KMS-11 (cell line): ENCODE results near the gene ONECUT3.

Source experiments
- H2AFZ ChIP-seq: fragments of 200-600 bp; sonication (generic); 2 replicates; pipeline ENCODE4 v1.6.1; 2016; ENCODE audit warnings: antibody characterized with exemption, mixed run types, low read depth
- H3K27ac ChIP-seq: fragments of 200-600 bp; sonication (generic); 2 replicates; pipeline ENCODE4 v1.6.1; 2016; ENCODE audit warnings: mild to moderate bottlenecking, mixed run types
- H3K27me3 ChIP-seq: fragments of 200-600 bp; sonication (generic); 2 replicates; pipeline ENCODE4 v1.6.1; 2017; ENCODE audit warnings: mild to moderate bottlenecking, low read depth, mixed run types, moderate library complexity; ENCODE audit not compliant: insufficient read depth
- H3K36me3 ChIP-seq: fragments of 200-600 bp; sonication (generic); 2 replicates; pipeline ENCODE4 v1.6.1; 2017; ENCODE audit warnings: mild to moderate bottlenecking, mixed run types; ENCODE audit not compliant: insufficient read depth
- H3K4me1 ChIP-seq: fragments of 200-600 bp; sonication (generic); 2 replicates; pipeline ENCODE4 v1.6.1; 2016; ENCODE audit warnings: mild to moderate bottlenecking, low read depth, mixed run types; ENCODE audit not compliant: poor library complexity, severe bottlenecking
- H3K4me2 ChIP-seq: fragments of 200-600 bp; sonication (generic); 2 replicates; pipeline ENCODE4 v1.7.0; 2016; ENCODE audit warnings: mild to moderate bottlenecking, mixed run types
- H3K4me3 ChIP-seq: fragments of 200-600 bp; sonication (generic); IDR thresholded peaks from 2 replicates; pipeline ENCODE4 v1.6.1; 2017; ENCODE audit warnings: low read depth, low read length, mixed read lengths; ENCODE audit not compliant: insufficient read depth
- H3K79me2 ChIP-seq: fragments of 200-600 bp; sonication (generic); 2 replicates; pipeline ENCODE4 v1.6.1; 2016; ENCODE audit warnings: low read depth, mixed run types; ENCODE audit not compliant: insufficient read depth
- H3K9ac ChIP-seq: fragments of 200-600 bp; sonication (generic); 2 replicates; pipeline ENCODE4 v1.6.1; 2016; ENCODE audit warnings: mild to moderate bottlenecking, mixed run types
- H4K20me1 ChIP-seq: fragments of 200-600 bp; sonication (generic); 2 replicates; pipeline ENCODE4 v1.6.1; 2016; ENCODE audit warnings: mild to moderate bottlenecking, mixed run types; ENCODE audit not compliant: insufficient read depth
- TF ChIP-seq, protein P1 (sequence below): fragments of 200-600 bp; sonication (generic); conservative IDR thresholded peaks from 2 replicates; pipeline ENCODE4 v1.6.1; 2017; ENCODE audit warnings: low read depth, mild to moderate bottlenecking, antibody characterized with exemption, low read length, moderate library complexity, mixed read lengths

The ONECUT3 gene

DNA sequence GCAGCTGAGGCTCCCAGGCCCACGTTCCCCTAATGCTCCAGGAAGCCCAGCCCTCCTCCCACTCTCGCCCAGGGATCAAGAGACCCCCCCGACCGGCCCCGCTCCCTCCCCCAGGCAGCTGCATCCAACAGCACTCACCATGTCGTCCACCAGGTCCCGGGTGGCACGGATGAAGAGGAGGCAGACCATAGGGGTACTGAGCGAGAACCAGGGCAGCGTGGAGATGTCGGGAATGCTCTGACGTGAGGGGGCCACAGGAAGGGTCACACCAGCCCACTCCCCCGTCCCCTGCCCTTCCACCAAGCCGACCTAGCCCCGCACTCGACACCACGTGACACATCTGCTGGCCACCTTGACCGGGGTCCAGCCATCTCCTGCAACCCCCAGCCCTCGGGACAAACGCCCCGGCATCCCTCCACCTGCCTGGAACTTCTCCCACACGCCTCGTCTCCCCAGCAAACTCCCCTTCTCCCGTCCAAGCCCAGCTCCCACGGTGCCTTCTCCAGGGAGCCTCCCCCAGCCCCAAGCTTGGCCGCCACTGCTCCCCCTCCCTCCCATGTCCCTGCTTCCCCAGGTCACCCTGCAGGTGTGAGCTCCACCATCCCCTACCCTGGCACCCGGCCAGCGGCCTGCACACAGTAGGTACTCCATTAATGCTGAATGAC lies 53.9 kb downstream of the ONECUT3 start:
- TF ChIP-seq, protein P1, sequence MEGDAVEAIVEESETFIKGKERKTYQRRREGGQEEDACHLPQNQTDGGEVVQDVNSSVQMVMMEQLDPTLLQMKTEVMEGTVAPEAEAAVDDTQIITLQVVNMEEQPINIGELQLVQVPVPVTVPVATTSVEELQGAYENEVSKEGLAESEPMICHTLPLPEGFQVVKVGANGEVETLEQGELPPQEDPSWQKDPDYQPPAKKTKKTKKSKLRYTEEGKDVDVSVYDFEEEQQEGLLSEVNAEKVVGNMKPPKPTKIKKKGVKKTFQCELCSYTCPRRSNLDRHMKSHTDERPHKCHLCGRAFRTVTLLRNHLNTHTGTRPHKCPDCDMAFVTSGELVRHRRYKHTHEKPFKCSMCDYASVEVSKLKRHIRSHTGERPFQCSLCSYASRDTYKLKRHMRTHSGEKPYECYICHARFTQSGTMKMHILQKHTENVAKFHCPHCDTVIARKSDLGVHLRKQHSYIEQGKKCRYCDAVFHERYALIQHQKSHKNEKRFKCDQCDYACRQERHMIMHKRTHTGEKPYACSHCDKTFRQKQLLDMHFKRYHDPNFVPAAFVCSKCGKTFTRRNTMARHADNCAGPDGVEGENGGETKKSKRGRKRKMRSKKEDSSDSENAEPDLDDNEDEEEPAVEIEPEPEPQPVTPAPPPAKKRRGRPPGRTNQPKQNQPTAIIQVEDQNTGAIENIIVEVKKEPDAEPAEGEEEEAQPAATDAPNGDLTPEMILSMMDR, result no peak
- Histone ChIP-seq H2AFZ (no peak overlapping the region), H3K79me2 (no peaks in the 10 kb centered on the region), H3K36me3 (no peaks in the 10 kb centered on the region), H4K20me1 (no peaks in the 10 kb centered on the region), H3K4me2 (no peak overlapping the region), H3K4me3 (no peak overlapping the region), H3K27me3 (peaks cover 42% of the 10 kb centered on the region; the same call in 1 of the 2 replicates), H3K27ac (no peak overlapping the region), H3K4me1 (peaks cover 7% of the 10 kb centered on the region), H3K9ac (no peak overlapping the region)

DNA sequence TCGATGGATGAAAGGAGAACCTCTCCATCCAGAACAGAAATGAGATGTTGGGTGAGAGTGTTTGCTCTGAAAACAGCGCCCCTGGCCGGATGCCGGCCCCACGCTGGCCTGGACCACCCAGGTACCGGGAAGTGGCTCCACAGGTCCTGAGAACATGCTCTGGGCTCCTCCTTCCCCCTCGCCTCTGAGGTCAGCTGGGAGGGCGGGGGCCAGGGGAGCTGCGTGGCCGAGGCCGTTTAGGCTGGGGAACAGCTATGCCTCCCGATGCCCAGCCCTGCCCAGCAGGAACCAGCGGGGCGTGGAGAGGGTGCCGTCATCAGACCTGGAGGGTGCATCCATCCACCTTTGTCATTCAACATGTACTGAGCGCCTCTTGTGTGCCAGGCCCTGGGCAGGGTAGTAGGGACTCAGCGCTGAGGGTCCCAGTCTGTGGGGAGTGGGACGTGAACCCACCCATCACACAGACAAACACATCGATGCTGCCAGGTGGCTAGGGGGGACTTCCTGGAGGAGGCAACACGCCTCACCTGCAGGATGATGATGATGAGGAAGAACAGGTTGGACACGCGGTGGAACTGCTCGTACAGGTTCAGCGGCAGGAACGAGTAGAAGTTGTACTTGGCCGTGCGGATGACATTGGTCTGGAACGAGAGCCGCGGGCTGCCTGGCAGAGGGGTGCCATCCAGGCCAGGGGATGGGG lies 54.5 kb downstream of the ONECUT3 start:
- no peaks in the 10 kb centered on the region for H3K79me2 ChIP-seq
- H3K27me3 ChIP-seq, result peaks cover 41% of the 10 kb centered on the region; the same call in 1 of the 2 replicates
- H3K4me1 ChIP-seq, result peaks cover 7% of the 10 kb centered on the region
- H3K4me3 ChIP-seq, result no peak overlapping the region
- H4K20me1 ChIP-seq, result no peaks in the 10 kb centered on the region
- H3K4me2 ChIP-seq, result no peak overlapping the region
- no peaks in the 10 kb centered on the region for H3K36me3 ChIP-seq
- H3K9ac ChIP-seq, result no peak overlapping the region
- H2AFZ ChIP-seq, result no peak overlapping the region
- TF ChIP-seq, protein P1, result no peak
- no peak overlapping the region for H3K27ac ChIP-seq

DNA sequence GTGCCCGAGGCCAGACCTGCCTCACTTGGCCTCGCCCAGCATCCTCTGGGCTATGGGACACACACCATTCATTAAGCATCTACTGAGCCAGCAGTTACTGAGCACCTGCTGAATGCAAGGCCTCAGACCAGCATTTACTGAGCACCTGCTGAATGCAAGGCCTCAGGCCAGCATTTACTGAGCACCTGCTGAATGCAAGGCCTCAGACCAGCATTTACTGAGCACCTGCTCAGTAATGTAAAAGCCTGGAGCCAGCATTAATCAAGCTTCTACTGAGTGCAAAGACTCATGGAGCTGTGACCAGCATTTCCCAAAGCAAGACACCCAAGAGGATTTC lies 55.1 kb downstream of the ONECUT3 start:
- no peak overlapping the region for H3K4me3 ChIP-seq
- no peaks in the 10 kb centered on the region for H4K20me1 ChIP-seq
- H3K4me2 ChIP-seq, result no peak overlapping the region
- H3K79me2 ChIP-seq, result no peaks in the 10 kb centered on the region
- TF ChIP-seq, protein P1, result no peak
- peaks cover 7% of the 10 kb centered on the region for H3K4me1 ChIP-seq
- H3K9ac ChIP-seq, result no peak overlapping the region
- no peak overlapping the region for H2AFZ ChIP-seq
- peaks cover 36% of the 10 kb centered on the region; the same call in 1 of the 2 replicates for H3K27me3 ChIP-seq
- H3K36me3 ChIP-seq, result no peaks in the 10 kb centered on the region
- H3K27ac ChIP-seq, result no peak overlapping the region

DNA sequence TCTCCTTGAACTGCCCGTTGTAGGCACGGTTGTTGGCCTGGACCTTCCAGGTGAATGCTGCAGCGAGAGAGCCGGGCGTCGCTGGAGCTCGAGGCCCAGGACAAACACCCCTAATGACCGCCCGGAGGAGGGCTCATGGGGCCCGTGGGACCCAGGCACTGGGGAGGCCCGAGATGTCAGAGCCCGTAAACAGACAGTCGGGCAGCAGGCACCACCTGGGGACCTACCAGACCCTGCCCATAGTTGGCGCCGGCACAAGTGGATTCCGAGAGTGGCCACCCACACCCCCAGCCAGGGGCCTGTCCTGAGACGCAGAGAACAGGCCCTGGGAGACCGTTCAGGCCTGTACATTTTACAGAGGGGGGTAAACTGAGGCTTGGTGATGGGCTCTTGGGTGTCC lies 56.4 kb downstream of the ONECUT3 start:
- H3K9ac ChIP-seq, result no peak overlapping the region
- H3K27me3 ChIP-seq, result peaks cover 31% of the 10 kb centered on the region; the same call in 1 of the 2 replicates
- H2AFZ ChIP-seq, result no peak overlapping the region
- TF ChIP-seq, protein P1, result no peak
- no peak overlapping the region for H3K27ac ChIP-seq
- H3K4me1 ChIP-seq, result peaks cover 7% of the 10 kb centered on the region
- no peak overlapping the region for H3K4me3 ChIP-seq
- H3K4me2 ChIP-seq, result no peak overlapping the region
- no peaks in the 10 kb centered on the region for H4K20me1 ChIP-seq
- H3K79me2 ChIP-seq, result no peaks in the 10 kb centered on the region
- H3K36me3 ChIP-seq, result no peaks in the 10 kb centered on the region
